Measurements from ENCODE around the gene FAM3C.
"Not testable (repeated sequence)": the region's sequence is repeated elsewhere in the genome, so short reads cannot be mapped to it uniquely, and the experiment has no call there.

Gene FAM3C

GRCh38 chr7:121395961-121396757, at the start of gene FAM3C:
Gene FAM3C, minus strand, starts transcription at chr7:121396308. Its CDS starts 13,339 bp downstream, at chr7:121382969.
- peak; percentile 59 for DNase-seq

- no peak for DNase-seq
Observed at GRCh38 chr7:121442845-121443244, 46.7 kb upstream of the FAM3C start.

- DNase-seq: no peak
Observed at GRCh38 chr7:121440857-121441503, 44.9 kb upstream of the FAM3C start.

- not testable (repeated sequence) for DNase-seq
Observed at GRCh38 chr7:121438043-121438955, 42.2 kb upstream of the FAM3C start.

- DNase-seq: no peak
Observed at GRCh38 chr7:121437470-121437869, 41.4 kb upstream of the FAM3C start.

- DNase-seq: no peak
Observed at GRCh38 chr7:121436688-121437087, 40.6 kb upstream of the FAM3C start.

- no peak for DNase-seq
Observed at GRCh38 chr7:121436136-121436535, 40.0 kb upstream of the FAM3C start.

- DNase-seq: no peak
Observed at GRCh38 chr7:121433775-121434174, 37.7 kb upstream of the FAM3C start.

GRCh38 chr7:121432486-121432885, 36.4 kb upstream of the FAM3C start:
- not testable (repeated sequence) for DNase-seq

- no peak for DNase-seq
Observed at GRCh38 chr7:121431996-121432395, 35.9 kb upstream of the FAM3C start.

- DNase-seq: no peak
Observed at GRCh38 chr7:121431389-121431995, 35.4 kb upstream of the FAM3C start.

GRCh38 chr7:121430558-121430957, 34.5 kb upstream of the FAM3C start:
- DNase-seq: no peak

- no peak for DNase-seq
Observed at GRCh38 chr7:121429798-121430197, 33.7 kb upstream of the FAM3C start.

GRCh38 chr7:121428855-121429489, 32.9 kb upstream of the FAM3C start:
- DNase-seq: no peak

- DNase-seq: not testable (repeated sequence)
Observed at GRCh38 chr7:121421743-121422142, 25.6 kb upstream of the FAM3C start.

GRCh38 chr7:121420976-121421375, 24.9 kb upstream of the FAM3C start:
- no peak for DNase-seq

- no peak for DNase-seq
Observed at GRCh38 chr7:121419201-121420148, 23.4 kb upstream of the FAM3C start.

GRCh38 chr7:121416533-121416932, 20.4 kb upstream of the FAM3C start:
- no peak for DNase-seq

GRCh38 chr7:121414436-121414835, 18.3 kb upstream of the FAM3C start:
- no peak for DNase-seq

GRCh38 chr7:121411597-121411979, 15.5 kb upstream of the FAM3C start:
- no peak for DNase-seq

All from 8988T (cell line).